Lung (tissue), 12 donors: ENCODE measurements around the gene RPH3AL. TPM values are rescaled to one million over a fixed set of nuclear protein-coding genes. Genes with fewer than 3 reads are reported as not detected.
A peak's percentile ranks its signal among the peaks of the same experiment; 100 is the strongest.

Experiments
- ATAC-seq: fragments of 200-7000 bp; cut with Tn5 transposase; one replicate; pipeline ENCODE4 v1.9.1; 2020; ENCODE audit warnings: moderate number of reproducible peaks; ENCODE audit not compliant: insufficient read depth, low FRiP score
- DNase-seq, 3 donors: peaks; one replicate each; pipeline ENCODE4 v3.0.0-alpha.2; 2013 to 2017
- H3K27ac ChIP-seq, 2 donors: one replicate each; pipeline ENCODE4 v1.5.1; 2013; ENCODE audit warnings: mild to moderate bottlenecking in 2 of 2, moderate library complexity in 2 of 2, control low read depth in 1 of 2, inconsistent platforms in 1 of 2, low read depth in 1 of 2, low read length in 1 of 2
- H3K27me3 ChIP-seq, 3 donors: one replicate each; pipeline ENCODE4 v1.5.1; 2013; ENCODE audit warnings: low read length in 2 of 3; ENCODE audit not compliant: control insufficient read depth in 3 of 3, insufficient read depth in 3 of 3
- H3K36me3 ChIP-seq, 4 donors: one replicate each; pipeline ENCODE4 v1.5.1; 2013; ENCODE audit warnings: low read length in 4 of 4, mild to moderate bottlenecking in 1 of 4, moderate library complexity in 1 of 4; ENCODE audit not compliant: control insufficient read depth in 4 of 4, insufficient read depth in 4 of 4
- H3K4me1 ChIP-seq, 5 donors: one replicate each; pipeline ENCODE4 v1.5.1; 2013; ENCODE audit warnings: low read length in 5 of 5, mild to moderate bottlenecking in 2 of 5, moderate library complexity in 1 of 5; ENCODE audit not compliant: control insufficient read depth in 5 of 5, insufficient read depth in 5 of 5
- H3K4me3 ChIP-seq: one replicate; pipeline ENCODE4 v1.5.1; 2013; ENCODE audit warnings: mild to moderate bottlenecking, control low read depth, moderate library complexity
- H3K9ac ChIP-seq, 2 donors: one replicate each; pipeline ENCODE4 v1.5.1; 2013; ENCODE audit warnings: low read length in 2 of 2, control low read depth in 1 of 2; ENCODE audit not compliant: insufficient read depth in 1 of 2
- H3K9me3 ChIP-seq, 4 donors: one replicate each; pipeline ENCODE4 v1.5.1; 2013; ENCODE audit warnings: low read length in 3 of 4, mild to moderate bottlenecking in 1 of 4, moderate library complexity in 1 of 4; ENCODE audit not compliant: control insufficient read depth in 4 of 4, insufficient read depth in 3 of 4
- CTCF ChIP-seq: IDR thresholded peaks from 2 replicates; pipeline ENCODE4 v1.5.1; 2012; ENCODE audit warnings: mild to moderate bottlenecking; ENCODE audit errors: control extremely low read depth, extremely low read depth
- WGBS, 2 donors: extraction: QIAGEN DNeasy Blood & Tissue Kit; methylation state at CpG; one replicate each; pipeline ENCODE4 v1.1.7; 2013; 5-methylcytosine and 5-hydroxymethylcytosine counted together
- polyA plus RNA-seq, 2 donors: library from polyadenylated mRNA; stranded (reverse); fragments of 200-250 nt; gene quantifications; one replicate each; pipeline ENCODE4 v1.2.1, GENCODE V29; 2013
- total RNA-seq, 2 donors: library from RNA; depleted of rRNA in 1 of 2; stranded (reverse); fragments of >200 nt in 1 of 2; gene quantifications; one replicate each; pipeline ENCODE4 v1.2.1, GENCODE V29; 2014 to 2021
- donor health status: control.
- donor health status: control.
- donor health status: Bipolar disorder and iron deficiency.
- donor health status: healthy.
- donor health status: DM: yes; HTN: yes; CAD: no.

Gene RPH3AL
- total and polyA plus RNA-seq, 4 donors = 19.5 to 76.6 (median 21.6) TPM

- DNase-seq (peak; percentile 40 to 65 (median 55)), ATAC-seq (no peak)
- peaks cover 0 to 5% (median 0%) of the 10 kb centered on the region in 5 donors for H3K4me1 ChIP-seq
- H3K4me3 ChIP-seq = no peak overlapping the region
- TF ChIP-seq CTCF = no peak
- peaks cover 0 to 2% (median 0%) of the 10 kb centered on the region in 4 donors for H3K9me3 ChIP-seq
- peak overlapping the region; percentile 28 to 47 for H3K27ac ChIP-seq
- peaks cover 0 to 6% (median 0%) of the 10 kb centered on the region in 4 donors for H3K36me3 ChIP-seq
- H3K9ac ChIP-seq = no peak overlapping the region
- 57 to 62% methylated on average over 30 to 31 of the region's 31 CpGs for WGBS, 2 donors
- no peaks in the 10 kb centered on the region for H3K27me3 ChIP-seq
Measured at GRCh38 chr17:266701-267667, 85.6 kb downstream of the RPH3AL start.

- H3K36me3 ChIP-seq = peaks cover 0 to 6% (median 0%) of the 10 kb centered on the region in 4 donors
- DNase-seq = no peak
- H3K27ac ChIP-seq = peak overlapping the region in 1 of 2 donors; percentile 37
- no peak for TF ChIP-seq CTCF
- no peak overlapping the region for H3K4me3 ChIP-seq
- peaks cover 0 to 2% (median 0%) of the 10 kb centered on the region in 4 donors for H3K9me3 ChIP-seq
- no peak for ATAC-seq
- WGBS, 2 donors = 86 to 92% methylated on average over 6 of the region's 6 CpGs
- H3K9ac ChIP-seq = no peak overlapping the region
- peaks cover 0 to 5% (median 0%) of the 10 kb centered on the region in 5 donors for H3K4me1 ChIP-seq
- no peaks in the 10 kb centered on the region for H3K27me3 ChIP-seq
Measured at GRCh38 chr17:266219-266618, 86.4 kb downstream of the RPH3AL start.

- Histone ChIP-seq H3K36me3 (peaks cover 0 to 6% (median 0%) of the 10 kb centered on the region in 4 donors), H3K27me3 (no peaks in the 10 kb centered on the region), H3K9ac (no peak overlapping the region), H3K27ac (peak overlapping the region in 1 of 2 donors; percentile 37), H3K4me3 (no peak overlapping the region), H3K4me1 (peaks cover 0 to 5% (median 0%) of the 10 kb centered on the region in 5 donors), H3K9me3 (peaks cover 0 to 2% (median 0%) of the 10 kb centered on the region in 4 donors)
- TF ChIP-seq CTCF = no peak
- ATAC-seq = no peak
- WGBS, 2 donors = 62 to 76% methylated on average over 10 of the region's 10 CpGs
- no peak for DNase-seq
Measured at GRCh38 chr17:265718-266117, 86.9 kb downstream of the RPH3AL start.
